NOMO-1 treated with dmso at 0.1 percent for 144 hours (cell line): Measurements from ENCODE around the gene ATP6V0C.

Source experiments
- DNase-seq: peaks from one replicate; lab custom pipeline; 2025; ENCODE audit not compliant: unreplicated experiment; lab: John Stamatoyannopoulos, UW

Gene ATP6V0C

GRCh38 chr16:2513405-2514332, at the start of gene ATP6V0C:
ATP6V0C (plus strand) TSS chr16:2513952; CDS start chr16:2514104, 152 bp downstream.
- DNase-seq: peak; percentile 81

DNA sequence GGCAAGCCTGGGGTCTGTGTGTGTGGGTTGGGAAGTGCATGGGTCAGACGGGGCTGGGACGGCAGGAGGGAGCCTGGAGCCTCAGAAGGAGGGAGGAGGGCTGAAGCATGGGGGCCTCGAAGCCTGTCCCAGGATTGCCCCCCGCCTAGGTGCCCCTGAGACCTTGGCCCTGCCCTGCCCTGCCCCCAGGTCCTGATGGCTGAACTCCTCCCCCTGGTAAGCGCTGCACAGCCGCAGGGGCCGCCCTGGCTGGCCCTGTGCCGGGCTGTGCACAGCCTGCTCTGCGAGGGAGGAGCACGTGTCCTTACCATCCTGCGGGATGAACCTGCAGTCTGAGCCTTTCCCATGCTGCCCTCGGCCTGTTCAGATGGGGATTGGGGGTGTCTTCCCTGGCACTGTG, 49.4 kb upstream of the ATP6V0C start:
- DNase-seq: no peak

- DNase-seq: no peak
These were observed 47.9 kb upstream of the ATP6V0C start for GRCh38 chr16:2465653-2466415.

DNA sequence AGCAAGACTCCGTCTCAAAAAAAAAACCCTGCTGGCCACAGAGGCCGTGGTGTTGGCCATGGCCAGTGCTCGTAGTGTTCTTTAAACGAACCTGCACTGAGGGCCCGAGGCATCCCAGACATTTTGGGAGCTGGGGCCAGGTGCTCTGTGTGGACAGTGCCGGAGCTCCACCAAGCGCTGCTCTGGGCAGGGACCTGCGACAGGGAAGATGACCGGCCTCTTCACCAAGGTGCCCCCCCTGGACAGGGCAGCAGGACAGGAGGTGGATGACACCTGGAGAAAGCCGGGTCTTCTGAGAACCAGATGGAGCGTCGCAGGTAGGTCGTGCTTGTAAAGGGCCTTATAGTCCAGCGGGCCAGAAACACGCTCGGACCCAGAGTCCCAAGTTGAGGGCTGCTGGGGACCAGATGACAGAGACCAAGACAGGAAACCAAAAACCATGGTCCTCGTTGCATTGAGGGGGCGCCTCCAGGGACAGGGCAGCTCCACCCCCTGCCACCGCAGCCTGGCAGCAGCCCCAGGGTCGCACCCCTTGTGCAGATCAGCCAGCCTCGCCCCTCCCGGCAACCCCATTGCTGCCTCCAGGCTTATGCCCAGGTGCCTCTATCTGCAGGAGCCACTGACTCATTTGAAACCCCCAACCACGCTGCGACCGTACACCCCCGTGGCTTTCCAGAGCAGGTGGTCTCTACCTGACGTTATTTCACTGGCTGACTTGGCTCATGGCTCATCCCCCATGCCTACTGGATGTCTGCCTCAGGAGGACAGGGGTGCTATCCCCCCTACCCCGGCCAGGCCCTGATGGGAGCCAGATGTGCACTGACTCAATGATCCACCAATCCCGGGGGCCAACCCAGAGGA, 46.9 kb upstream of the ATP6V0C start:
- no peak for DNase-seq

DNA sequence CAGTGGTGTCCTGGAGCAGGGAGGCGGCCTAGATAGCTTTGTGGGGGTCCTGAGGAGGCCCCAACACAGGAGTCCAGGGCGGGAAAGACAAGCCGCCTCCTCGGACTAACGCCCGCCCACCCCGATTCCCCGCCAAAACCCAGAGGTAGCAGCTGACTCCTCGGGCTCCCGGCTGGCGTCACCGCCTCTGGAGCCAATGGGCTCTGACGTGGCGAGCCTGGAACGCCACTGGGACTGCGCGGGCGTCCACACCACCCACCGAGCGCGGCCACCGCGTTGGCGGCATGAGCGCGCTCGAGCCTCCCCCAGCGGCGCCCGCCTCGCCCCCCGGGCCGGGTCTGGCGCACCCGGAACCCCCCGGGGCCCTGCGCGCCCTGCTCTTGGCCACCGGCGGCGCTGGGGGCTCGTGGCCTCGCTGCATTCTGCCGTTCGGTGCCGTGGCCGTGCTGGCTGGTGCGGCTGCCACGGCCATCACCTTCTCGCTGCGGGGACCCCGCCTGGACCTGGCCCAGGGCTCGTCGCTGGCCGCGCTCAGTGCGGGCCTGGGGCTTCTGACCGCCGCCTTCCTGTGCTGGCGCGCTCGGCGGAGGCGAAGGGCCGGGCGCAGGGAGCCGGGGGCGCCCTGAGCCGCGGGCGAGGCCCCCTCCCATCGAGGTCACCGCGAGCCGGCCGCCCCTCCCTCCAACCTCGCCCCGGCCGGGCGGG, 46.1 kb upstream of the ATP6V0C start:
- no peak for DNase-seq

- no peak for DNase-seq
These were observed 45.5 kb upstream of the ATP6V0C start for GRCh38 chr16:2468233-2468724.

GRCh38 chr16:2468725-2469398, 44.9 kb upstream of the ATP6V0C start:
- DNase-seq: no peak

DNA sequence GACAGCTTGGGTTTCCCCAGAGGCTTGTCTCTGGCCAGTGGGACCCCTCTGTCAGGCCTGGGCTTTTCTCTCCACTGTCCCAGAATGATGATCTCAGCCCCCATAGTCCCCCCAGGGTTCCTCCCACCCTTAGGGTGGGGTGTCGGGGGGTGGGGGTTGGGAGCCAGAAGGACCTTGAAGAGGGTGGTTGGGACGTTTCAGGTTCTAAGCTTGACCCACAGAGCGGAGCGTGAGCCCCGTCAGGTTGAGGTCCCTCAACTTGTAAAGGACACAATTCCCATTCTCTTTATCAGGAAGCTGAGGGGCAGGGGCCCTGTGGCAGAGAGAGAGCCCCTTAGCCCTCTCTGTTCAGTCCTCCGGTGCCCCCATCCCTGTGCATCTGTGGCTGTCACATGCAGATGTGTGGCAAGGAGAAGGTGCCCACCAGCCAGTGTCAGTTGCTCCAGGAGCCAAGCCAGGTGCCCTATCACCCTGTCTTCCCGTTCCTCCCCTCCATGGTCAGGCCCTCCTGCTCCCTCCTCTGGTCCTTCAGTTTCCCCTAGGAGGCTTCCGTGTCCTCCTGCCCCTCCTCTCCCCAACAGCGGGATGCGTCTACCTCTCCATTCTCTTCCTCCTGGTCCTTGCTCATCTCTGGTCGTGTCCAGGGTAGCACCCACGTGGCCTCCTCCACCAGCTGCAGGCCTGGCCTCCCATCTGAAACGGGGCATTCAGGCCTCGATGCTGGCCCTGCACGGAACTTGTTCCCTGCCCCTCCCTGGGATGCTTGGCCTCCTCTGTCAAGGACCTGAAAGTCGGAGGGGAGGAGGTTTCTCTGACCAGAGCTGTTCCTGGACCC, 44.1 kb upstream of the ATP6V0C start:
- no peak for DNase-seq

DNA sequence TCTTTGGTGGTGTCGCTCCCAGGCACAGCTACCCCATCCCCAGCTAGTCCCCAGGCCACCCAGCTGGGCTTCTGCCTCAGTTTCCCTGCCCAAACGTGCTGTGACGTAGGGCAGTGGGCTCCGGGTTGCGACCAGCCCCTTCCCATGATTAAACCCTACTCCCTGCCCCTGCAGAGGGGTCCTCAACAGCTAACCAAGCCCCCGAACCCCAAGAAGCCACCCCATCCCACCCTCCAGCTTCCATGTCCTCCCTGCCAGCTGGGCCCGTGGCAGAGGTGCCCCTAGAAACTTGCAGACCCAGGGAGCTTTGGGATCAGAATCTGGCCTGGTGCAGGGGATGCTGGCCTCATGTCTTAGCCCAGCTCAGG, 43.5 kb upstream of the ATP6V0C start:
- no peak for DNase-seq

DNA sequence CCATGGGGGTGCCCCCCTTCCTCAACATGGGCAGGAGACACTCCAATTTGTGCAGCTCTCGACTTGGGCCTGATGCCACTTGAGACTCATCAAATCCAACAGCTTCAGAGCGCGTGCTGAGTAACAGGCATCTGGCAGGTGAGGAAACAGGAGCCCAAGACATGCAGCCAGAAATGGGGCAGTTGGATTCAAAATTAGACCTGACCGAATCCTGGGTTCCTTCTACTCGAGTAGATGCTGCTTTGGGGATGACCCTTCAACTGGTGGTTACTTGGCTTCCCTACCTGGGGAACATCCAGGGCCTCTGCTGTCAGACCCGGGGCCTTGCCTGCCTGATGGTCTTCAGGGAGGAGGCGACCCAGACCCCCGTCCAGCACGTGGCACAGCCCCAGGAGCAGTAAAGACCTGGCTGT, 43.1 kb upstream of the ATP6V0C start:
- no peak for DNase-seq

DNA sequence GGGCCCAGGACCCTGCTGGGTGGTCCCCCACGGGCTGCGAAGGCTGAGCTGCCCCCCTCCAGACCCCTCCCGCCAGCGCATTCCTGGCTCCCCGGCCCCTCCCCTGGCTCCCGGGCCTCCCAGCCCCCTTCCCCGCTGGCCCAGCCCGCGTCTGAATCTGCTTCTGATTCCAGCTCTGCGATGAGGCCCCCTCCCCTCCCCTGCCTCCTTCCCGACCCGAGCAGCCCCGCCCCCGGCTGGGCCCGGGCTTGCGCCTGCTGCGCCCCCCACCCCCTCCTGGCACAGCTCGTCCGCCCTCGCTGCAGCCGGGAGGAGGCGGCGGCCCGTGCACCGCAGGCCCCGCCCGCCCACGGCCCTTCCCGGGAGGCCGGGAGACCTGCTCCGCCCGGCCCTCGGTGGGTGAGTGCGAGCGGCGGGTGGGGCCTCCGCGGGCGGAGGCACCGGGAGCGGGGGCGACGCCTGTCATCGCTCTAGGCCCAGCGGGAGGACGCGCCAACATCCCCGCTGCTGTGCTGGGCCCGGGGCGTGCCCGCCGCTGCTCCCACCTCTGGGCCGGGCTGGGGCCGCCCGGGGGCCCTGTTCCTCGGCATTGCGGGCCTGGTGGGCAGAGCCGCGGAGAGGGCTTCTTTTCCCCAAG, 42.6 kb upstream of the ATP6V0C start, which contains the start of gene NTN3:
NTN3 (plus strand) TSS at position 282 of the 637 bp plus-strand sequence. CDS start 405 bp downstream, outside the sequence.
- no peak for DNase-seq

GRCh38 chr16:2471653-2472487, 41.9 kb upstream of the ATP6V0C start:
- DNase-seq: no peak

DNA sequence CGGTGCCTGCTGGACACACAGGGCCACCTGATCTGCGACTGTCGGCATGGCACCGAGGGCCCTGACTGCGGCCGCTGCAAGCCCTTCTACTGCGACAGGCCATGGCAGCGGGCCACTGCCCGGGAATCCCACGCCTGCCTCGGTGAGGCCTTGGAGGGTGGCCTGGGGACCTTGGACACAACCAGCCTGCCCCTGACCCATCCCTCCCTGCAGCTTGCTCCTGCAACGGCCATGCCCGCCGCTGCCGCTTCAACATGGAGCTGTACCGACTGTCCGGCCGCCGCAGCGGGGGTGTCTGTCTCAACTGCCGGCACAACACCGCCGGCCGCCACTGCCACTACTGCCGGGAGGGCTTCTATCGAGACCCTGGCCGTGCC, 41.3 kb upstream of the ATP6V0C start:
- no peak for DNase-seq

- no peak for DNase-seq
These were observed 40.8 kb upstream of the ATP6V0C start for GRCh38 chr16:2472885-2473445.

- no peak for DNase-seq
These were observed 40.3 kb upstream of the ATP6V0C start for GRCh38 chr16:2473446-2473926.

GRCh38 chr16:2473999-2474876, 39.5 kb upstream of the ATP6V0C start:
- peak; percentile 45 for DNase-seq
